ENCODE data around the gene KATNAL1. TPM values are rescaled to one million over a fixed set of nuclear protein-coding genes. Genes with fewer than 3 reads are reported as not detected.
"Not testable (repeated sequence)": the region's sequence is repeated elsewhere in the genome, so short reads cannot be mapped to it uniquely, and the experiment has no call there.

Gene KATNAL1
- total RNA-seq, 1 donor from 2014 or later = 22.7 TPM

DNA sequence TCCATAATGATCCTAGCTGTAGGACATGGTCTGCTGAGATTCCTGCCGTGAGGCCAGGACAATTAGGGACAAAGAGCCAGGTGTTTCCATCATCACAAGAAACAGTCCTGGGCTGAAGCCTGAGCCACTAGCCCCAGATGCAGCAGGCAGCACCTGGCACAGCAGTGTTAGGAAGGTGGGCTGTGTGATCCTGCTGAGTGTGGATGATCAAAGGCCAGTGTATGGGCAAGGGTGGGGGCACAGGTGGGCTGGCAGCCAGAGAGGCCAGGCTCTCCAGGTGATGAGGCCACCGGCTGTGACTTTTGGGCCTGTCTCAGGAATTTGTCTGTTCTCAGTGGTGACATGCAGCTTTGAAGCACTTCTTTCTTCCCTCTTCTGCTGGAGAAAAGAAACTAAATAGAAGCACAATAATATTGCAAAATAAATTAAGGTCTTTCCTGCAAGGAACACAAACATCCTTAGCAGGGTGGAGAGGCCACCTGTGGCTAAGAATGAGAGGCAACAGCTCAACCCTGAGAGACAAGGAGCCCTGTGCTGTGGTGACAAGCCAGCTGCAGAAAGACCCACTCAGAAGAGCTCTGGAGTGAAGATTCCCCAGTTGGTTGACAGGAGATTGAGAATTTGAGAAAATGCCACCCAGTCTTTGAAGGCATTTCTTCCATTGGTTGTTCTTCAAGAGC is 127.6 kb downstream of the KATNAL1 start:
- no peak for DNase-seq (ENCODE audit: low spot score, unreplicated experiment)
- H3K36me3 Mint-ChIP-seq (ENCODE audit: insufficient read depth) = no peaks in the 10 kb centered on the region
- H3K4me3 Mint-ChIP-seq (ENCODE audit: low read depth) = no peak overlapping the region
- no peaks in the 10 kb centered on the region for H3K27me3 Mint-ChIP-seq
- peaks cover under 1% of the 10 kb centered on the region for H3K9me3 Mint-ChIP-seq (ENCODE audit: low read depth)
- TF ChIP-seq, protein P1, sequence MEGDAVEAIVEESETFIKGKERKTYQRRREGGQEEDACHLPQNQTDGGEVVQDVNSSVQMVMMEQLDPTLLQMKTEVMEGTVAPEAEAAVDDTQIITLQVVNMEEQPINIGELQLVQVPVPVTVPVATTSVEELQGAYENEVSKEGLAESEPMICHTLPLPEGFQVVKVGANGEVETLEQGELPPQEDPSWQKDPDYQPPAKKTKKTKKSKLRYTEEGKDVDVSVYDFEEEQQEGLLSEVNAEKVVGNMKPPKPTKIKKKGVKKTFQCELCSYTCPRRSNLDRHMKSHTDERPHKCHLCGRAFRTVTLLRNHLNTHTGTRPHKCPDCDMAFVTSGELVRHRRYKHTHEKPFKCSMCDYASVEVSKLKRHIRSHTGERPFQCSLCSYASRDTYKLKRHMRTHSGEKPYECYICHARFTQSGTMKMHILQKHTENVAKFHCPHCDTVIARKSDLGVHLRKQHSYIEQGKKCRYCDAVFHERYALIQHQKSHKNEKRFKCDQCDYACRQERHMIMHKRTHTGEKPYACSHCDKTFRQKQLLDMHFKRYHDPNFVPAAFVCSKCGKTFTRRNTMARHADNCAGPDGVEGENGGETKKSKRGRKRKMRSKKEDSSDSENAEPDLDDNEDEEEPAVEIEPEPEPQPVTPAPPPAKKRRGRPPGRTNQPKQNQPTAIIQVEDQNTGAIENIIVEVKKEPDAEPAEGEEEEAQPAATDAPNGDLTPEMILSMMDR (IDR thresholded peaks at IDR 0.05; ENCODE audit: unreplicated experiment) = no peak
- no peaks in the 10 kb centered on the region for H3K4me1 Mint-ChIP-seq (ENCODE audit: low read depth)
- no peak overlapping the region for H3K27ac Mint-ChIP-seq

DNA sequence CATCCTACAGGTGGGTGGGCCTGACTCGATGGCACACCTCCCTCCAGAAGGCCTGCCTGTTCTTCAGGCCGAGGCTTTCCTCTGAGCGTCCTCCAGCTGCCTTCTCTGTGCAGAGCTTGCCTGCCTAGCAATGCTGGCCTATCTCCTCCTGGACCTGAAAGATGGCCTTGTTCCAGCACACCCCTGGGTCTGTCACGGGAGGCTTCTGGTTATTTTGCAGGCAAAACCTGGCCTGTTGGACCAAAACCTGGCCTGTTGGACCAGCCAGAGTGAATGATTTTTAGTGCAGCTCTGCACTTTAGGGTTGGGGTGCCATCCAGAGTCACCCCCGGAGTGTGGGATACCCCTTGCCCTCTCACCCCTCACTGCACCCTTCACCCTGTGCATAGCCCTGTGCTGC is 128.4 kb downstream of the KATNAL1 start:
- TF ChIP-seq, protein P1 (IDR thresholded peaks at IDR 0.05; ENCODE audit: unreplicated experiment) = no peak
- DNase-seq (ENCODE audit: low spot score, unreplicated experiment) = no peak
- H3K4me1 Mint-ChIP-seq (ENCODE audit: low read depth) = no peaks in the 10 kb centered on the region
- H3K9me3 Mint-ChIP-seq (ENCODE audit: low read depth) = no peaks in the 10 kb centered on the region
- H3K27ac Mint-ChIP-seq = no peak overlapping the region
- no peaks in the 10 kb centered on the region for H3K36me3 Mint-ChIP-seq (ENCODE audit: insufficient read depth)
- H3K27me3 Mint-ChIP-seq = no peaks in the 10 kb centered on the region
- no peak overlapping the region for H3K4me3 Mint-ChIP-seq (ENCODE audit: low read depth)

DNA sequence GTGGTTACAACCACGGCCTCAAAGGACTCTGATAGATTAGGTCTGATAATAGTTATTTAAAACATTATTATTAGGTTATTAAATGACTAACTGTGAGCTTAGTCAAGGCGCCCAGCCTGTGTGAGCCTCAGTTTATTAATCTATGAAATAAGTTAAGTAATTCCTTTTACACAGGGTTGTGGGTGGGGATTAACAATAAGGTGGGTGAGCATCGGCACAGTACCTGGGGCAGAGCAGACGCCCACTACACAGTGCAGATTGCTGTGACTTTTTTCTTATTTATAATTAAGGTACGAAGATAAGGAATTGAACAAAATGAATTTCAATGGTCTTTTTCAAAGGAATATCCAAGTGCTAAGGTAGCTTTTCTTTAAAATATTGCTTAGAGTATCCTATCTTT is 132.2 kb downstream of the KATNAL1 start:
- H3K27ac Mint-ChIP-seq = no peak overlapping the region
- H3K9me3 Mint-ChIP-seq (ENCODE audit: low read depth) = no peaks in the 10 kb centered on the region
- no peak for DNase-seq (ENCODE audit: low spot score, unreplicated experiment)
- H3K36me3 Mint-ChIP-seq (ENCODE audit: insufficient read depth) = no peaks in the 10 kb centered on the region
- H3K4me1 Mint-ChIP-seq (ENCODE audit: low read depth) = no peaks in the 10 kb centered on the region
- peaks cover 3% of the 10 kb centered on the region for H3K27me3 Mint-ChIP-seq
- no peak overlapping the region for H3K4me3 Mint-ChIP-seq (ENCODE audit: low read depth)
- TF ChIP-seq, protein P1 (IDR thresholded peaks at IDR 0.05; ENCODE audit: unreplicated experiment) = no peak

DNA sequence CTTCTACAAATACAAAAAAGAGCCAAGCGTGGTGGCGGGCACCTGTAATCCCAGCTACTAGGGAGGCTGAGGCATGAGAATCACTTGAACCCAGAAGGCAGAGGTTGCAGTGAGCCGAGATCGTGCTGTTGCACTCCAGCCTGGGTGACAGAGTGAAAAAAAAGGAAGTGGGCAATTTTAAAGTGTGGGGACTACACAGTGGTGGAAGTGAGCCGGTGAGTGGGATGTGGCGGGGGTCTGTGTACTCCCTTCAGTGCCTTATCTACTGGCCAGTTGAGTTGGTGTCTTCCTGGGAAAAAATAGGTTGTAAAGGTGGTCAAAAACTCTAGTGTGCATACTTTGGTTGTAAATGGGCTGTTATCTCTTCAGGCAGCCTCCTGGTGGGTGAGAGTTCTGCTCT is 133.1 kb downstream of the KATNAL1 start:
- H3K4me1 Mint-ChIP-seq (ENCODE audit: low read depth); H3K27me3 Mint-ChIP-seq; H3K9me3 Mint-ChIP-seq (ENCODE audit: low read depth); H3K27ac Mint-ChIP-seq; H3K4me3 Mint-ChIP-seq (ENCODE audit: low read depth); H3K36me3 Mint-ChIP-seq (ENCODE audit: insufficient read depth); DNase-seq (ENCODE audit: low spot score, unreplicated experiment): not testable (repeated sequence)

DNA sequence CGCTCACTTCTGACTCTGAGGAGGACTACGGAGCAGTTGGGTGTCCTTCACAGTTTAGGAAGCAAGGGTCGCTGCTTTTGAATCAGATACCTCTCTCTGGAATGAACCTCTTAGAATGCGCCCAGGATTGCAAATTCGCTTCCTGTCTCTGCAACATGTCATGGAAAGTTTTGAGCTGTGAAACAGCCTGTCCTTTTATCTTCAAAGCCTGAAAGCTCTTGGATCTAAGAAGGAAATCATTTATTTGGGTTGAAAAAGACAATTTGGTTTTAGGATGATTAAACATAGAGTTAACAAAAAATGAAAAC is 134.1 kb downstream of the KATNAL1 start:
- Mint-ChIP-seq H3K27ac (no peak overlapping the region), H3K4me1 (ENCODE audit: low read depth) (no peaks in the 10 kb centered on the region), H3K4me3 (ENCODE audit: low read depth) (no peak overlapping the region), H3K27me3 (peaks cover 3% of the 10 kb centered on the region), H3K36me3 (ENCODE audit: insufficient read depth) (no peaks in the 10 kb centered on the region), H3K9me3 (ENCODE audit: low read depth) (no peaks in the 10 kb centered on the region)
- TF ChIP-seq, protein P1 (IDR thresholded peaks at IDR 0.05; ENCODE audit: unreplicated experiment) = no peak
- DNase-seq (ENCODE audit: low spot score, unreplicated experiment) = no peak

DNA sequence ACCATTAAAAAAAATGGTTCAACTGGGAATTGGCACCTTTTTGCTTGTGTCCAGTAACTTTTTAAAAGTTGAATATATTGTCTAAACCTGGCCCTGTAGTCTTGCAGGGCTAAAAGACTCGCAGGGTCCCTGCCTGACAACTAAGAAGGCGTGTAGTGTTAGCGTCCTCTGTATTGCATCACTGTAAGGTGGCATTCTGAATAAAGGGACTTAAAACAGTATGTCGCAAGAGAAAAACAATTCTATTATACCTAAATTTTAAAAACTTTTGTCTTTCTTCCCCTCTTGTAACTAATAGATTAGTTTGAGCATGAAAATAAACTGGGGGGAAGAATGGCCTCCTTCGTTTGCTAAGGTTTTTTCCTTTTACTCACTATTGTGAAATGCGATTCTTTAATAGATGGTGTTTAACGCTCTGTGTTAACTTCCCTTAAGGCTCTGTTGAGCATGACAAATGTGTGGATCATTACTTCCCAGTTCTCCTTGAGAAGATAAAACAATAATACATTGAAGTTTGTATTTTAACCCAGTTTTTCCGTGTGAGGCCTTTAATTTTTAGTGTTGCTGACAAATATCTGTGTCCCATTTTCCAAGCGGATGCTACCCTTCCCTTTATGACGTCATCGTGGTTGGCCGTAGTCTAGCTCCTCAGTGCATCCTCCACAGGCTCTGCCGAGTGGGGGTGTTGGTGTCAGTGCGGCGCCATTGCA is 134.6 kb downstream of the KATNAL1 start:
- no peaks in the 10 kb centered on the region for H3K9me3 Mint-ChIP-seq (ENCODE audit: low read depth)
- no peak overlapping the region for H3K4me3 Mint-ChIP-seq (ENCODE audit: low read depth)
- H3K36me3 Mint-ChIP-seq (ENCODE audit: insufficient read depth) = no peaks in the 10 kb centered on the region
- TF ChIP-seq, protein P1 (IDR thresholded peaks at IDR 0.05; ENCODE audit: unreplicated experiment) = no peak
- no peak overlapping the region for H3K27ac Mint-ChIP-seq
- H3K27me3 Mint-ChIP-seq = peaks cover 3% of the 10 kb centered on the region
- H3K4me1 Mint-ChIP-seq (ENCODE audit: low read depth) = no peaks in the 10 kb centered on the region
- DNase-seq (ENCODE audit: low spot score, unreplicated experiment) = no peak
